Motor neuron (in vitro differentiated cells): ENCODE data around the gene PLOD2. TPM values are rescaled to one million over a fixed set of nuclear protein-coding genes. Genes with fewer than 3 reads are reported as not detected.

ENCODE experiments used
- ATAC-seq, 8 experiments: fragments of 200-7000 bp; cut with Tn5 transposase; replicated peaks in 6 of 8; 2 replicates each; pipeline ENCODE4 v1.8.0; 2021; ENCODE audit warnings: mild to moderate bottlenecking in 8 of 8, moderate library complexity in 8 of 8
- H3K27ac ChIP-seq, 2 donors: fragments of 250-450 bp; sonication (Bioruptor Pico); 2 replicates each; pipeline ENCODE4 v1.9.0; 2021; ENCODE audit warnings: antibody characterized with exemption in 2 of 2, mild to moderate bottlenecking in 2 of 2, moderate library complexity in 1 of 2
- H3K4me1 ChIP-seq, 2 donors: fragments of 250-450 bp; sonication (Bioruptor Pico); replicated peaks in 1 of 2; 2 replicates each; pipeline ENCODE4 v1.6.1; 2021; ENCODE audit warnings: antibody characterized with exemption in 2 of 2, mild to moderate bottlenecking in 2 of 2, moderate library complexity in 1 of 2
- H3K4me3 ChIP-seq, 5 donors: fragments of 250-450 bp; sonication (Bioruptor Pico); 2 replicates each; pipeline ENCODE4 v1.9.0; 2021; ENCODE audit warnings: antibody characterized with exemption in 5 of 5, mild to moderate bottlenecking in 5 of 5, moderate library complexity in 4 of 5
- WGBS, 10 experiments: fragments of 450-650 bp; shearing (Covaris generic); methylation state at CpG; one replicate each; pipeline ENCODE4 v1.0.0; 2022; 5-methylcytosine and 5-hydroxymethylcytosine counted together
- in situ Hi-C, 9 experiments: fragments of 400-800 bp; cut with MboI; loops; one replicate each; pipeline ENCODE4 v1.15.0; 2021; ENCODE audit warnings: low sequenced_read_pairs in 9 of 9, low pct_unique_long_range_greater_than_20kb in 2 of 9; ENCODE audit not compliant: unreplicated experiment in 9 of 9
- total RNA-seq, 8 experiments: library from RNA; unstranded; fragments of 300-600 nt; gene quantifications; 2 replicates each; pipeline versions ENCODE4 v1.2.3 to v1.2.4, GENCODE V29; 2022

The PLOD2 gene
- total RNA-seq, 8 experiments from 2014 or later, result 15.9 to 105 (median 32.7) TPM

DNA sequence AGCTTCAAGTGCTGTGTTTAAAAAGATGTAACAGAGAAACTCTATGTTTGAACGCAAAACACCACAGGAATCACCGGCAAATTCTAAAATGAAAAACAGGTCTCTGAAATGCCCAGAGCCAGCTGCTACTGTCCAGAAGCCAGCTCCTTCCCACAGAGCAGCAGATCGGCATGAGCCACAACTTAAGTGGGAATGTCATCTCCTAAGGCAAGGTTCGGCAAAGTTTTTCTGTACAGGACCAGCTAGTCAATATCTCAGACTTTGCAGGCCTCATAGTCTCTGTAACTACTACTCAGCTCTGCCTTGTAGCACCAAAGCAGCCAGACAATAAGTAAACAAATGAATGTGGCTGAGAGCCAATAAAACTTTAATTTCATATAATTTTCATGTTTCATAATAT lies 4.9 kb downstream of the PLOD2 start:
- ATAC-seq, result no peak
- H3K4me1 ChIP-seq, result peaks cover 17% of the 10 kb centered on the region in 2 donors
- WGBS, 10 experiments, result 6 to 100% (median 78%) methylated on average over 1 to 4 of the region's 4 CpGs; no CpG with 5 or more reads in 1 of the 10 experiments
- no peak overlapping the region for H3K27ac ChIP-seq
- no peak overlapping the region for H3K4me3 ChIP-seq
- in situ Hi-C loops, result loop anchor here in 1 of 9 experiments (25.0 kb wide), 1 partner anchor 94 kb away; no protein-coding TSS in a partner anchor

DNA sequence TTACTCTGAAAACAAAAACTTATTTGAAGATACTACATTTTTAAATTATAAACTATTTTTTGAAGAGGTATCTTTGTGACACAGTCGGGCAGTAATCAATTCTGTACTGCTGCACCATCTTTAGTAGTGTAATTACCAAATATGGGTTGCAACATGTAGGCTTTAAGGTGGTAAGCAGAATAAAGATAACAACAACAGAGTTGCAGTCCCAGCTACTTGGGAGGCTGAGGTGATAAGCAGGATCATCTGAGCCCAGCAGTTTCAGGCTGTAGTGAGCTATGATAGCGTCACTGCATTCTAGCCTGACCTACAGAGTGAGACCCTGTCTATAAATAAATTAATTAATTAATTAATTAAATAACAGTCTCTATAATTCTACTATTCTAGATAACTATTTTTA lies 6.0 kb downstream of the PLOD2 start:
- Histone ChIP-seq H3K4me3 (no peak overlapping the region), H3K27ac (no peak overlapping the region), H3K4me1 (peaks cover 17% of the 10 kb centered on the region in 2 donors)
- ATAC-seq, result no peak
- WGBS, 10 experiments, result 50 to 100% (median 70%) methylated on average over 1 to 2 of the region's 2 CpGs; no CpG with 5 or more reads in 3 of the 10 experiments
- in situ Hi-C loops, result loop anchor here in 1 of 9 experiments (25.0 kb wide), 1 partner anchor 93 kb away; no protein-coding TSS in a partner anchor

DNA sequence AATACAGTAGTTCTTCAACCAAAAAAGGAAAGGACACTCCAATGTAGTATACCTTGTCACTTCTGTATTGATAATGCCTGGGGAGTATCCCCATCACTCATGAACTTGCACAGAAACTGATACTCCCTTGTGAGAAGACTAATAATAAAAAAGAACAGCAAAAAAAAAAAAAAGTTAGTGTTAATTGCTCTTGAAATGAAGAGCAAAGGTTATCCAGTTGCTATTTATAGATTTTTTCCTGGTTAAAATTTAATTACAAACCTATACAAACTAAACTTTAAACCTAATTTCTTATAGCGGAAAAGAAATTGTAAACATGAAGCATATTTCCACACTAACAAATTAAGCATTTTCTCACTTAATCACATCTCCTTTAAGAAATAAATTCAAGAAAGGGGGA lies 6.7 kb downstream of the PLOD2 start:
- in situ Hi-C loops, result loop anchor here in 1 of 9 experiments (25.0 kb wide), 1 partner anchor 92 kb away; no protein-coding TSS in a partner anchor
- Histone ChIP-seq H3K4me3 (no peak overlapping the region), H3K27ac (no peak overlapping the region), H3K4me1 (peaks cover 17% of the 10 kb centered on the region in 2 donors)
- ATAC-seq, result no peak
- 93 to 100% (median 100%) methylated on average over 1 of the region's 1 CpG; no CpG with 5 or more reads in 2 of the 10 experiments for WGBS, 10 experiments

DNA sequence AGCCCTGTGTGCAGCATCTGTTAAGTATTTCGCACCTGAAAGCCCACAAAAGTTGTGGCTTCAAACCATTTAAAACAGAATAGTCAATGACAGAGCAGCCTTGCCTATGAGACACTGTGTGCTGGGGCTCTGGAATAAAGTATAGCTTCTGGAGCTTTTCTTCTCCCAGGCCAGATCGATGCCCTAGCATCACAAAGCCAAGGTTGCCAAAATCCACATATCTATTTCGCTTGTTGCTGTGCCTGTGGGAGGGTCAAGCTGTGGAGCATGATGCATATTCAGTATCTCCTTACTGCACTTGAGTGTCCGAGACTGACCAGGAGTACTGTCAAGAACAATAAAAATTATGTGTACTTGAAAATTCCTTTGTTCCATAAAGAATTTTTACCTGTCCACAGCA lies 7.6 kb downstream of the PLOD2 start:
- in situ Hi-C loops, result loop anchor here in 1 of 9 experiments (25.0 kb wide), 1 partner anchor 91 kb away; no protein-coding TSS in a partner anchor
- no peak overlapping the region for H3K4me3 ChIP-seq
- ATAC-seq, result no peak
- H3K4me1 ChIP-seq, result peaks cover 13 to 17% of the 10 kb centered on the region in 2 donors
- 72 to 96% (median 83%) methylated on average over 2 to 4 of the region's 4 CpGs; no CpG with 5 or more reads in 1 of the 10 experiments for WGBS, 10 experiments
- H3K27ac ChIP-seq, result no peak overlapping the region

DNA sequence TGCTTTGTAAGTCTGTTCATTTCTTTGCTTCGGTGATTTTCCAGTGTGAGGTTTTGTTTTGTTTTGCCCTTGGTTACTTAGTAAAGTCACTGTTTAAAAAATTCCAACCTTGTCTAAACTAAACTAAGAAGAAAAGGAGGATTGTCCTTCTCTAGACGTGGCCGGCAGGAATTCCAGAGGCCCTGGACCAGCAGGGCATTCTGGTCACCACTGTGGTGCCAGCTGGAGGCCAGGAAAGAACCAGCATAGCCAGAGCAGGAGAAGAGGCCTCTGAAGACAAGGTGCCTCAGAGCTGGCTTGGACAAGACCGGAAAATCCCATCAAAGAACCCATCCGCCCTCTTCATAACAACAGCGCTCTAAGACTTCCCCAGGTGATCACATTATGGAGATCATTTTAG lies 8.2 kb downstream of the PLOD2 start:
- 72 to 100% (median 83%) methylated on average over 1 to 6 of the region's 6 CpGs for WGBS, 10 experiments
- Histone ChIP-seq H3K4me3 (no peak overlapping the region), H3K4me1 (peaks cover 7 to 13% of the 10 kb centered on the region in 2 donors), H3K27ac (no peak overlapping the region)
- in situ Hi-C loops, result loop anchor here in 1 of 9 experiments (25.0 kb wide), 1 partner anchor 91 kb away; no protein-coding TSS in a partner anchor
- ATAC-seq, result peak in 2 of 8 experiments; percentile 38 to 84

DNA sequence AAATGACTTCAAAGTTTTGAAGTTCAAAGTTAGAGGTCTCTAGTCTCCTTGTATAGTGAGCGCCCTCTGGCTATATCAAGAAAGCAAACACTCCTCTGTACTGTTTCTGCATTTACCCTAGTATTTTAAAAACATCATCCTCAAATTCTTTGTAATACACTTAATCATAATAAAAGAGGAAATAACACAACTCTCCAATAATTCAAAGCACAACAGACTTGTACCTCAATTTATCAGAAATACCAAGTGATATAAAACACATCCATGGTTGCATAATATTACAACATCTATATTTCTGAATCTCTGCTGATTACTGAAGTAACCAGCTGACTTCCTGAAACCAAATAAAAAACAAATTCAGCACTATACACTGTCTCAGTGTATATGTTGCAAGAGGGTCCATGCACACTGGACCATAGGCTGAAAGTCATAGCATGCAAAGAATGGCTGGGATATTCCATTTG lies 12.5 kb downstream of the PLOD2 start:
- peaks cover 0 to 3% of the 10 kb centered on the region in 2 donors for H3K4me1 ChIP-seq
- 43 to 100% (median 100%) methylated on average over 1 of the region's 1 CpG; no CpG with 5 or more reads in 5 of the 10 experiments for WGBS, 10 experiments
- H3K4me3 ChIP-seq, result no peak overlapping the region
- peak in 4 of 8 experiments; percentile 32 to 85 (median 46) for ATAC-seq
- H3K27ac ChIP-seq, result no peak overlapping the region
- in situ Hi-C loops, result no loop called here

DNA sequence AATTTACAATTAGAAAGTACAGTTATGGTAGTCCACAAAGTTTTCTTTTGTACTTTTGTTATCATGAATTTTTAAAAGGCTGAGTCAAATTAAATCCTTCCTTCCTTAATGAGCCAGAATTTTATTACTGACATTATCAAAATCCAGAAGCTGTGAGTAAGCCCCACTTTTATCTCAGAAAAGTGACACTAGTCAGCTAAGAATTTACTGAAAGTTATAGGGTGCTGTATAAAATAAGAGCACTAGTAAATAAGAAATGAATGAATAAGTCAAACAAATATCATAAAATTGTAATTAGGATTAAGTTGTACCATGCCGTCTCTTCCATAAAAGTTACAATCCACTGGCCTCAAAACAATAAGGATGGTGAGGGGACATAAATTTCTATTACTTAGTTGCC lies 15.3 kb downstream of the PLOD2 start:
- H3K27ac ChIP-seq, result no peak overlapping the region
- in situ Hi-C loops, result no loop called here
- no peak for ATAC-seq
- H3K4me1 ChIP-seq, result peaks cover 3 to 4% of the 10 kb centered on the region in 2 donors
- H3K4me3 ChIP-seq, result no peak overlapping the region
- WGBS, 10 experiments, result 90 to 100% (median 100%) methylated on average over 1 of the region's 1 CpG

DNA sequence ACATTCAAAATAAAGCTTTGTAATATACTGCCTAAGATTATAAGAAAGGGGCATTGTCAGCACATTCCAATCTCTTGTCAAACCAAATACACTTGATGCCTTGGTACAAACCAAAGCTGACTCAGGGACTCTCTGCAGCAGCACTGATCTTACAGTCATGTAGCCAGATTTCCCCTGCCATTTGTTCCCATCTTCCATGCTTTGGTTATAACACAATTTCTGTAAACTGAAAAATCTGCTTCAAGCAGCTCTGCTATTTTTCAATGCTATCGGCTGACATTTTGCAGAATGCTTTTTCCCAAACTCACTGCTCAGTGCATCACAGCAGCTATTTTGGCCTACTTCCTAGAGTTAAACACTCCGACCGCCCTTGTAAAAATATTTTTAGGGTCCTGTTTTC lies 18.2 kb downstream of the PLOD2 start:
- 0 to 100% (median 96%) methylated on average over 1 to 3 of the region's 3 CpGs; no CpG with 5 or more reads in 1 of the 10 experiments for WGBS, 10 experiments
- ATAC-seq, result peak in 2 of 8 experiments; percentile 39 to 68
- no peak overlapping the region for H3K4me3 ChIP-seq
- H3K27ac ChIP-seq, result no peak overlapping the region
- peaks cover 15 to 17% of the 10 kb centered on the region in 2 donors for H3K4me1 ChIP-seq
- in situ Hi-C loops, result no loop called here

DNA sequence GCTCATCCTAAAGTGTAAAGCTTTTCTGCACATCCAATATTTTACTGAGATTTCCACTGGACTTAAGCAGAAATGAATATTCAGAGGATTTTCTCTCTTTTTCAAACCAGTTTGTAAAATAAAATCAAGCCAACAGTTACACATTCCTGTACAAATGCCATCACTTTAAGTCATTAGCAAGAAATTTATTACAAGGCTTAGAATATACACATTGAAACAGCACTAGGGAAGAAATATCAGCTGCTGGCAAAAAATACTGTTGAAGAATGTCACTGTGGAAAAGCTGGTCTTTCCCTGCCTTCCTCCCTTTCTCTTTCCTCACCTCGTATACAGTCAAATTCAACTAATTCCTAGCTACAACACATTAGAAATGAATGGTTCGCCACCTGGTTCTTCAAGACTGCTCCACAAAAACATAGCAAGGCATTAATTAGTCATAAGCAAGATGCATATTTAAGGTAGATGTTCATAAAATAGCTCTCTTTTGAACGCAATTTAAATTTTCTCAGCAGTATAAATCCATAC lies 21.3 kb downstream of the PLOD2 start:
- Histone ChIP-seq H3K4me1 (peaks cover 17 to 19% of the 10 kb centered on the region in 2 donors), H3K4me3 (no peak overlapping the region), H3K27ac (no peak overlapping the region)
- in situ Hi-C loops, result no loop called here
- peak in 5 of 8 experiments; percentile 6 to 52 (median 16) for ATAC-seq
- WGBS, 10 experiments, result 0 to 100% (median 75%) methylated on average over 1 to 3 of the region's 3 CpGs; no CpG with 5 or more reads in 2 of the 10 experiments

DNA sequence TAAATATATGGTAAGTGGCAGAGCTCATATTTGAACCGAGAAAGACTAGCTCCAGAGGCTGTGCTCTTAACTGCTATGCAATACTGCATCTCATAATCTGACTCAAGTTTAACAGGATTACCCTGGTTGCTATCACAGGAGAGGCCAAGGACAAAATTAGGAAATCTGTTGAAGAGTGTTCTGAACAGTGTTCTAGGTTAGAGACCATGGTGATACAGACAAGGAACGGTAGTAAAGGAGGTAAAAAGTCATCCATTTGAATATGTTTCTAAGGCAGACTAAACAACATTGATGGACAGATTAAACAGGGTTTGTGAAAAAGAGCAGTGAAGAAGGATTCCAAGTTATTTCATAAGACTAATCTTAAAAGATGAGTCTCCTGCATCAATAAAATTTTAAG lies 22.1 kb downstream of the PLOD2 start:
- 67 to 100% (median 94%) methylated on average over 1 to 2 of the region's 2 CpGs for WGBS, 10 experiments
- no peak overlapping the region for H3K27ac ChIP-seq
- H3K4me1 ChIP-seq, result peaks cover 20 to 21% of the 10 kb centered on the region in 2 donors
- in situ Hi-C loops, result no loop called here
- no peak for ATAC-seq
- no peak overlapping the region for H3K4me3 ChIP-seq

DNA sequence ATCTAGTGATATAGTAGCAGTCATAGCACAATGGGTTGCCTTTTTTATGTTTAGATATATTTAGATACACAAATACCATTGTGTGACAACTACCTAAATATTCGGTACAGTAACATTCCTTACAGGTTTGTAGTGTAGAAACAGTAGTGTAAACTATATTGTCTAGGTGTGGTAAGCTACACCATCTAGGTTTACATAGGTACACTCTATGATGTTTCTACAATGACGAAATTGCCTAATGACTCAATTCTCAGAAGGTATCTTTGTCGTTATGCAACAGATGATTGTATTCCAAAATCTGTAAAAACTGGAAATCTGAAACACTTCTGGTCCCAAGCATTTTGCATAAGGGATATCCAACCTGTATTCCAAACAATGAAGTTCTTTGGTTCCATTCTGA lies 24.3 kb downstream of the PLOD2 start:
- 80 to 100% (median 94%) methylated on average over 1 to 3 of the region's 3 CpGs; no CpG with 5 or more reads in 1 of the 10 experiments for whole genome bisulfite sequencing, 10 experiments
- in situ Hi-C loops, result no loop called here
- ATAC-seq, result no peak

DNA sequence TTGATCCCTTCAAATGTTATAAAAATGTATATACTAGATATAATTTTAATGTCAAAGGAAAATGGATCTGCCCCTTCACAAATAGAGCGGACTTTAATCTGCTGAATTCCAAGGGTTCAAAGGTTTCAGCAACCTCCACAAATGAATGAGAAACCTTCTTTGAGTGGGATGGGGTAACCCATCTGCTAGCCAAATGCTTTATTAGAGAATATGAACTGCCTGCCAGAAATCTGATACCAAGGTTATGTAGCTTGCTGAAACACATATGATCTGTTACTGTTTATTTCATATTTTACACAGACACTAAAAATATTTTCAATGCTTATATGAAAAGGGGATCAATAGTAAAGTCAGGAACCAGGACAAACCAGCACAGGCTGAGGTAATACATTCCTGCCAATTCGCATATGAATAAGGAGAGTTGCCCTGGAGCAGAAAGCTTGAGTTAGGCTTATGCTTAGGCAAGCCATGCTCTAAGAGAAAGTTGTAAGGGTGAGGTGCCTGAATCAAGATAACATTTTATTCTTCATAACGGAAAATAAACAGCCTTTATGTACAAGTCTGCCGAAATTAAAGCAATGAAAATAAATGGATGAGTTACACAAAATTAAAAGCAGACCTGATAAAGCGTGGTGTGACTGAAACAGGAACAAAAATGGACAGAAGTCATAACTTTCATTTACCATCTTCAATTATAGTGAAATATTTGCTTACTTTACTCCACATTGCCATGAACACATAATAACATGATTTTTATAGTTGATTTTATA lies 26.5 kb downstream of the PLOD2 start:
- in situ Hi-C loops, result no loop called here
- no peak overlapping the region for H3K4me3 ChIP-seq
- H3K4me1 ChIP-seq, result peaks cover 9 to 12% of the 10 kb centered on the region in 2 donors
- H3K27ac ChIP-seq, result no peak overlapping the region
- peak; percentile 59 to 88 (median 76) for ATAC-seq
- WGBS, 10 experiments, result 8 to 52% (median 33%) methylated on average over 2 to 5 of the region's 5 CpGs; no CpG with 5 or more reads in 1 of the 10 experiments

More for the DNA sequence above, 24.3 kb downstream of the PLOD2 start:
- peaks cover 20 to 21% of the 10 kb centered on the region in 2 donors for H3K4me1 ChIP-seq
- H3K4me3 ChIP-seq, result no peak overlapping the region
- H3K27ac ChIP-seq, result no peak overlapping the region

DNA sequence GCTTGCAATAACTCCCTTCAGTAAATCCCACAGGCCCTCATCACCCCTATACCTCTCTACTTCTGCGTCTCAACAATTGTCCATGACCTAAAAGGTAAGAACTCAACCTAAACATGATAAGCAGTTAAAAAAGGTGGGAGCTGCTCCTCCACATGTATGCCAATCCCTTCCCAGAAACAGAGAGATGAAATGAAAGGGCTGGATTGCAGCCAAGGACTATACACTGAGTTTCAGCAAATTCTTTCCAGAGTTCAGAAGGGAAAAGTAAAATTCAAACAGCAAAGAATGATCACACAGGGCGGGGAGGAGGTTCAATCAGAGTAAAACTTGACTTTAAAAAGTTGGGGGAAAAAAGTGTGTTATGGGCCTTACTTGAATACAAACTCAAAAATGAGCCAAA lies 27.5 kb downstream of the PLOD2 start:
- no peak for ATAC-seq
- in situ Hi-C loops, result no loop called here
- 60 to 100% (median 93%) methylated on average over 1 to 2 of the region's 2 CpGs for WGBS, 10 experiments
- Histone ChIP-seq H3K4me3 (no peak overlapping the region), H3K4me1 (peaks cover 6 to 10% of the 10 kb centered on the region in 2 donors), H3K27ac (no peak overlapping the region)
